Measurements from ENCODE around the gene TRIM10.
"Not testable (repeated sequence)": the region's sequence is repeated elsewhere in the genome, so short reads cannot be mapped to it uniquely, and the experiment has no call there.

Gene TRIM10

GRCh38 chr6:30127238-30128093 lies 33.5 kb downstream of the TRIM10 start:
- no peak for DNase-seq (ENCODE audit: low read depth in 2 of 2)

- no peak for DNase-seq (ENCODE audit: low read depth in 2 of 2)
These were observed 38.5 kb downstream of the TRIM10 start for GRCh38 chr6:30122515-30122914.

- no peak for DNase-seq (ENCODE audit: low read depth in 2 of 2)
These were observed 39.3 kb downstream of the TRIM10 start for GRCh38 chr6:30121446-30122366.

GRCh38 chr6:30118691-30119090 lies 42.3 kb downstream of the TRIM10 start:
- DNase-seq (ENCODE audit: low read depth in 2 of 2): not testable (repeated sequence)

GRCh38 chr6:30116724-30117123 lies 44.3 kb downstream of the TRIM10 start:
- no peak for DNase-seq (ENCODE audit: low read depth in 2 of 2)

- no peak for DNase-seq (ENCODE audit: low read depth in 2 of 2)
These were observed 47.2 kb downstream of the TRIM10 start for GRCh38 chr6:30113841-30114240.

GRCh38 chr6:30113003-30113759 lies 47.8 kb downstream of the TRIM10 start, which contains the start of gene TRIM31:
Gene TRIM31 (minus strand): TSS chr6:30113090. CDS start chr6:30112805, 285 bp downstream.
- DNase-seq (ENCODE audit: low read depth in 2 of 2): no peak

- DNase-seq (ENCODE audit: low read depth in 2 of 2): no peak
These were observed 48.5 kb downstream of the TRIM10 start for GRCh38 chr6:30112402-30112994.

GRCh38 chr6:30111266-30111856 lies 49.6 kb downstream of the TRIM10 start:
- DNase-seq (ENCODE audit: low read depth in 2 of 2): no peak

- DNase-seq (ENCODE audit: low read depth in 2 of 2): no peak
These were observed 56.4 kb downstream of the TRIM10 start for GRCh38 chr6:30104661-30105060.

- DNase-seq (ENCODE audit: low read depth in 2 of 2): no peak
These were observed 57.2 kb downstream of the TRIM10 start for GRCh38 chr6:30103872-30104179.

GRCh38 chr6:30102970-30103871 lies 57.8 kb downstream of the TRIM10 start:
- peak; percentile 63 to 66 for DNase-seq (ENCODE audit: low read depth in 2 of 2)

GRCh38 chr6:30102414-30102969 lies 58.5 kb downstream of the TRIM10 start:
- no peak for DNase-seq (ENCODE audit: low read depth in 2 of 2)

Data from stimulated activated CD8-positive, alpha-beta memory T cell treated with anti-CD3 and anti-CD28 coated beads, Interleukin-15, amount 100 ng/mL, for 48 hours (primary cell).